Left ventricle myocardium inferior (tissue), 1 donor: ENCODE results near the gene ARPC4. TPM values are rescaled to one million over a fixed set of nuclear protein-coding genes. Genes with fewer than 3 reads are reported as not detected.

Experiments
- DNase-seq: peaks from one replicate; pipeline ENCODE4 v3.0.0-alpha.2; 2020
- H3K27ac ChIP-seq: fragments of 200-600 bp; replicated peaks from 2 replicates; pipeline ENCODE4 v1.8.0; 2021
- H3K27me3 ChIP-seq: fragments of 200-600 bp; 2 replicates; pipeline ENCODE4 v1.8.0; 2021; ENCODE audit warnings: low read depth
- H3K36me3 ChIP-seq: fragments of 200-600 bp; 2 replicates; pipeline ENCODE4 v1.8.0; 2021
- H3K4me1 ChIP-seq: fragments of 200-600 bp; 2 replicates; pipeline ENCODE4 v1.8.0; 2021
- H3K4me3 ChIP-seq: fragments of 200-600 bp; 2 replicates; pipeline ENCODE4 v1.8.0; 2021; ENCODE audit warnings: mild to moderate bottlenecking, moderate library complexity
- H3K9me3 ChIP-seq: fragments of 200-600 bp; replicated peaks from 2 replicates; pipeline ENCODE4 v1.8.0; 2021
- CTCF ChIP-seq: fragments of 200-600 bp; IDR thresholded peaks from 2 replicates; pipeline ENCODE4 v1.8.0; 2021; ENCODE audit warnings: antibody characterized with exemption, mild to moderate bottlenecking, borderline replicate concordance
- intact Hi-C: fragments of 100-400 bp; cut with micrococcal nuclease; formaldehyde crosslinking; loops from one replicate; pipeline ENCODE4 v1.11.0; 2022
- total RNA-seq: library from RNA; stranded (reverse); fragmentation: NEBNext Ultra II Directional; extraction: Animal tissue kit (Norgen Biotek cat#: 25700); gene quantifications from one replicate; pipeline ENCODE4 v1.2.1, GENCODE V29; 2021
- donor health status: DM: no; HTN: yes; CAD: no; lungs with severe emphysema.

The ARPC4 gene
- total RNA-seq, 1 donor from 2014 or later: 52.9 TPM

- TF ChIP-seq CTCF: no peak
- Histone ChIP-seq H3K4me3 (no peak overlapping the region), H3K9me3 (no peaks in the 10 kb centered on the region), H3K27ac (peak overlapping the region; percentile 73), H3K27me3 (no peaks in the 10 kb centered on the region), H3K4me1 (peaks cover 15% of the 10 kb centered on the region), H3K36me3 (peaks cover 87% of the 10 kb centered on the region)
- no peak for DNase-seq
- intact Hi-C loops: no loop called here
Observed at GRCh38 chr3:9803494-9803893, 10.6 kb downstream of the ARPC4 start.

- Histone ChIP-seq H3K9me3 (no peaks in the 10 kb centered on the region), H3K4me1 (peaks cover 24% of the 10 kb centered on the region), H3K36me3 (peaks cover 72% of the 10 kb centered on the region), H3K27me3 (no peaks in the 10 kb centered on the region), H3K4me3 (no peak overlapping the region), H3K27ac (no peak overlapping the region)
- TF ChIP-seq CTCF: no peak
- no peak for DNase-seq
- intact Hi-C loops: no loop called here
Observed at GRCh38 chr3:9804996-9805395, 12.1 kb downstream of the ARPC4 start.

- Histone ChIP-seq H3K27ac (no peak overlapping the region), H3K36me3 (peaks cover 61% of the 10 kb centered on the region), H3K4me3 (no peak overlapping the region), H3K27me3 (no peaks in the 10 kb centered on the region), H3K9me3 (no peaks in the 10 kb centered on the region), H3K4me1 (peaks cover 35% of the 10 kb centered on the region)
- DNase-seq: no peak
- intact Hi-C loops: no loop called here
- no peak for TF ChIP-seq CTCF
Observed at GRCh38 chr3:9806137-9806536, 13.3 kb downstream of the ARPC4 start.

- Histone ChIP-seq H3K36me3 (peaks cover 53% of the 10 kb centered on the region), H3K4me1 (peaks cover 36% of the 10 kb centered on the region), H3K9me3 (no peaks in the 10 kb centered on the region), H3K4me3 (no peak overlapping the region), H3K27me3 (no peaks in the 10 kb centered on the region), H3K27ac (no peak overlapping the region)
- no peak for DNase-seq
- intact Hi-C loops: no loop called here
- TF ChIP-seq CTCF: no peak
Observed at GRCh38 chr3:9806688-9807589, 14.1 kb downstream of the ARPC4 start.

GRCh38 chr3:9807981-9808344, 15.1 kb downstream of the ARPC4 start:
- no peak for TF ChIP-seq CTCF
- Histone ChIP-seq H3K4me1 (peaks cover 32% of the 10 kb centered on the region), H3K36me3 (peaks cover 46% of the 10 kb centered on the region), H3K4me3 (no peak overlapping the region), H3K9me3 (no peaks in the 10 kb centered on the region), H3K27me3 (no peaks in the 10 kb centered on the region), H3K27ac (no peak overlapping the region)
- intact Hi-C loops: no loop called here
- DNase-seq: no peak
